ENCODE measurements around the gene VCL. TPM values are rescaled to one million over a fixed set of nuclear protein-coding genes. Genes with fewer than 3 reads are reported as not detected.

VCL gene
- polyA plus RNA-seq, 1 donor from 2014 or later: 11.2 TPM

DNA sequence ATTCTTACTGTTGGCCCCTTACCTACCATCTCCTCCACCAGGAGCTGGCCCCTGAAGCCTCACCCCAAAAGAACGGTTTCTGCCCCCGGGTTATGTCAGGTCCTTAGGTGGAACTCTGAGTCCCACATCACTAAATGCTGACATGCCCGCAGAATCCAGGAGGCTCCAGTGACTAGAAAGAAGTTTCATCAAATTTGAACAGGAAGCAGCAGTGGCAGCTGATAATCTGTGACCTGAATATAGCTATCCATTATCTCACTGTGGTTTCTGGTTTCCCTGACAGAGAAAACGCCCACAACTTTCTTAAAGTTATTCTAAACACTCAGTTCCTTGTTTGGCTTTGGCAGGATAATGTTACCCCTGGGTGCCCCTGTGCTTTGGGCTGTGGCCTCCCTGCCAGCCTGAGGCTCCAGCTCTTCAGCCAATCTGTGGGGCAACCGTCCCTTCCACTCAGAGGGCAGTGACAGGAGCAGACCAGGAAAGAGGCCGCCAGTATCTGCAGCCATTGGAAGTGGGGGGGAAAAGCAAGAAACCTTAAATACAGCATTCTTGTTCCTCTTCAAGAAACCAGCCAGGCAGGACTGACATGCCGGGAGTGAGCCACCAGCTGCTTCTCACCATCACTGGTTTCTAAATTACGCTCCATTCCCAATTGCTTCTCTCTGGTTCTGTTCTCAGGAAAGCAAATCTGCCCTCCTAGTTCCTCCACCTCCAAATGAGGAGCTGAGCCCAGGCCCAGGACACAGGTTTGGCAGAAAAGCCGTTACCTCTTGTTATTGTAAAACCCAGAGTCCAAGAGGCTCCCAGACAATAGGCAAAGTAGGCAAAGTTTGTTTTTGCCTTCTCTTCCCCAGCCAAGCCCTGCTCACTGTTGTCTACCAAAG is 41.2 kb upstream of the VCL start:
- Histone ChIP-seq H3F3A (ENCODE audit: insufficient read depth, low read length, poor library complexity, severe bottlenecking) (no peaks in the 10 kb centered on the region), H3K4me2 (ENCODE audit: low read length) (no peak overlapping the region), H3K36me3 (ENCODE audit: insufficient read depth, low read length) (no peaks in the 10 kb centered on the region), H3K9ac (ENCODE audit: low read length) (no peak overlapping the region), H3K9me3 (ENCODE audit: low read length) (no peaks in the 10 kb centered on the region), H4K20me1 (ENCODE audit: insufficient read depth) (no peaks in the 10 kb centered on the region), H3K27ac (ENCODE audit: low read length) (no peak overlapping the region), H3K4me3 (ENCODE audit: low read length) (no peak overlapping the region), H3K9me2 (ENCODE audit: insufficient read depth, low read length) (no peaks in the 10 kb centered on the region), H3K27me3 (ENCODE audit: insufficient read depth, low read depth, low read length) (no peaks in the 10 kb centered on the region), H3K79me2 (replicated peaks; ENCODE audit: insufficient read depth, low read length) (no peaks in the 10 kb centered on the region), H2AFZ (ENCODE audit: low read depth, low read length) (no peak overlapping the region)
- TF ChIP-seq, protein P1, sequence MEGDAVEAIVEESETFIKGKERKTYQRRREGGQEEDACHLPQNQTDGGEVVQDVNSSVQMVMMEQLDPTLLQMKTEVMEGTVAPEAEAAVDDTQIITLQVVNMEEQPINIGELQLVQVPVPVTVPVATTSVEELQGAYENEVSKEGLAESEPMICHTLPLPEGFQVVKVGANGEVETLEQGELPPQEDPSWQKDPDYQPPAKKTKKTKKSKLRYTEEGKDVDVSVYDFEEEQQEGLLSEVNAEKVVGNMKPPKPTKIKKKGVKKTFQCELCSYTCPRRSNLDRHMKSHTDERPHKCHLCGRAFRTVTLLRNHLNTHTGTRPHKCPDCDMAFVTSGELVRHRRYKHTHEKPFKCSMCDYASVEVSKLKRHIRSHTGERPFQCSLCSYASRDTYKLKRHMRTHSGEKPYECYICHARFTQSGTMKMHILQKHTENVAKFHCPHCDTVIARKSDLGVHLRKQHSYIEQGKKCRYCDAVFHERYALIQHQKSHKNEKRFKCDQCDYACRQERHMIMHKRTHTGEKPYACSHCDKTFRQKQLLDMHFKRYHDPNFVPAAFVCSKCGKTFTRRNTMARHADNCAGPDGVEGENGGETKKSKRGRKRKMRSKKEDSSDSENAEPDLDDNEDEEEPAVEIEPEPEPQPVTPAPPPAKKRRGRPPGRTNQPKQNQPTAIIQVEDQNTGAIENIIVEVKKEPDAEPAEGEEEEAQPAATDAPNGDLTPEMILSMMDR (IDR thresholded peaks at IDR 0.05; ENCODE audit: poor library complexity, severe bottlenecking): no peak
- TF ChIP-seq TAF1 (IDR thresholded peaks at IDR 0.05; ENCODE audit: low read depth): no peak
- no peak for TF ChIP-seq POLR2AphosphoS5 (IDR thresholded peaks at IDR 0.05)
- TF ChIP-seq MXI1 (conservative IDR thresholded peaks at IDR 0.05; ENCODE audit: poor library complexity, severe bottlenecking): no peak
- no peak for TF ChIP-seq EP300 (conservative IDR thresholded peaks at IDR 0.05; ENCODE audit: poor library complexity, severe bottlenecking)
- TF ChIP-seq EZH2 (IDR thresholded peaks at IDR 0.05; ENCODE audit: borderline replicate concordance, insufficient read depth, low read length, poor library complexity, severe bottlenecking): no peak
- no peak for TF ChIP-seq SMC3 (conservative IDR thresholded peaks at IDR 0.05; ENCODE audit: poor library complexity)
- no peak for TF ChIP-seq REST (IDR thresholded peaks at IDR 0.05; ENCODE audit: borderline replicate concordance)
- TF ChIP-seq RAD21 (conservative IDR thresholded peaks at IDR 0.05): no peak

- Histone ChIP-seq H3K9ac (ENCODE audit: low read length) (no peak overlapping the region), H2AFZ (ENCODE audit: low read depth, low read length) (no peak overlapping the region), H4K20me1 (ENCODE audit: insufficient read depth) (no peaks in the 10 kb centered on the region), H3K27me3 (ENCODE audit: insufficient read depth, low read depth, low read length) (no peaks in the 10 kb centered on the region), H3K9me2 (ENCODE audit: insufficient read depth, low read length) (no peaks in the 10 kb centered on the region), H3F3A (ENCODE audit: insufficient read depth, low read length, poor library complexity, severe bottlenecking) (no peaks in the 10 kb centered on the region), H3K27ac (ENCODE audit: low read length) (no peak overlapping the region), H3K4me2 (ENCODE audit: low read length) (no peak overlapping the region), H3K36me3 (ENCODE audit: insufficient read depth, low read length) (no peaks in the 10 kb centered on the region), H3K9me3 (ENCODE audit: low read length) (no peaks in the 10 kb centered on the region), H3K4me3 (ENCODE audit: low read length) (no peak overlapping the region), H3K79me2 (replicated peaks; ENCODE audit: insufficient read depth, low read length) (no peaks in the 10 kb centered on the region)
- TF ChIP-seq TAF1 (IDR thresholded peaks at IDR 0.05; ENCODE audit: low read depth) (no peak), EP300 (conservative IDR thresholded peaks at IDR 0.05; ENCODE audit: poor library complexity, severe bottlenecking) (no peak), RAD21 (conservative IDR thresholded peaks at IDR 0.05) (no peak), EZH2 (IDR thresholded peaks at IDR 0.05; ENCODE audit: borderline replicate concordance, insufficient read depth, low read length, poor library complexity, severe bottlenecking) (no peak), REST (IDR thresholded peaks at IDR 0.05; ENCODE audit: borderline replicate concordance) (no peak), POLR2AphosphoS5 (IDR thresholded peaks at IDR 0.05) (no peak), SMC3 (conservative IDR thresholded peaks at IDR 0.05; ENCODE audit: poor library complexity) (no peak), MXI1 (conservative IDR thresholded peaks at IDR 0.05; ENCODE audit: poor library complexity, severe bottlenecking) (no peak)
- TF ChIP-seq, protein P1 (IDR thresholded peaks at IDR 0.05; ENCODE audit: poor library complexity, severe bottlenecking): no peak
Observed at GRCh38 chr10:73959484-73960243, 38.3 kb upstream of the VCL start.
